NCI-H446 (cell line): ENCODE data around the gene PIP4K2C.

Source experiments
- DNase-seq, 2 experiments: peaks; one replicate each; lab custom pipeline; 2025; lab: John Stamatoyannopoulos, UW

PIP4K2C gene

DNA sequence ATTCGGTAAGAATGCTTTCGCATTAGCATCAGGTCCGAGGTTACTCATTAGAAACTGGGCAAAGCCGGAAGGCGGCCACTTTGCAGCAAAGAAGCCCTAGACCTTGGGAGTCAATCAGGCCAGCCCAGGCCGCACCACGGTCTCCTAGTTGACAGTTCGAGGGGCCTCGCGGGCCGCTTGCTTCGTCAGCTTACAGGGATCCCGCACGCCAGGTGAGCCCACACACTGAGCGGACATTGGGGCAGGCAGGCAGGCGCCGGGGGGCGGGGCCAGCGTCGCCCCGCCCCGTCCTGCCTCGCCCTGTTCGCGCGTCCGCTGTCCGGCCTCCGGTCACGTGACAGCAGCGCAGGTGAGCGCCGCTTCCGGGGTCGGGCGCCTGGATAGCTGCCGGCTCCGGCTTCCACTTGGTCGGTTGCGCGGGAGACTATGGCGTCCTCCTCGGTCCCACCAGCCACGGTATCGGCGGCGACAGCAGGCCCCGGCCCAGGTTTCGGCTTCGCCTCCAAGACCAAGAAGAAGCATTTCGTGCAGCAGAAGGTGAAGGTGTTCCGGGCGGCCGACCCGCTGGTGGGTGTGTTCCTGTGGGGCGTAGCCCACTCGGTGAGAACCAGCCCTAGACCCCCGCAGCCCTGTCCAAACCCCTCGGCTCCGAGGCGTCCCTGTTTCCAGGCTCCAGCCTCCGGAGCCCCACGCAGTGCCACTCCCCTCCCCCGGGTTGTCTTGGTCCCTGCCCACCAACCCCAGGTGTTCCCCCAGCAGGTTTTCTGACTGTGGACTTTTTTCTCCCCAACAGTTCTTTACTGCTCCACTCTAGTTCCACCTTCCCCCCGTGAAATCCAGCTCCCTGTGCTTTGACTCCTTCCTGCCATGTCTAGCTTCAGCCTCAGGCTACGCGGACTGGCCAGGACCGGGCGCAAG lies at the start of gene PIP4K2C:
Gene PIP4K2C (plus strand): TSS at position 329 of the 918 bp plus-strand sequence. CDS start 98 bp downstream, at position 427.
- DNase-seq = peak; percentile 13 to 64

DNA sequence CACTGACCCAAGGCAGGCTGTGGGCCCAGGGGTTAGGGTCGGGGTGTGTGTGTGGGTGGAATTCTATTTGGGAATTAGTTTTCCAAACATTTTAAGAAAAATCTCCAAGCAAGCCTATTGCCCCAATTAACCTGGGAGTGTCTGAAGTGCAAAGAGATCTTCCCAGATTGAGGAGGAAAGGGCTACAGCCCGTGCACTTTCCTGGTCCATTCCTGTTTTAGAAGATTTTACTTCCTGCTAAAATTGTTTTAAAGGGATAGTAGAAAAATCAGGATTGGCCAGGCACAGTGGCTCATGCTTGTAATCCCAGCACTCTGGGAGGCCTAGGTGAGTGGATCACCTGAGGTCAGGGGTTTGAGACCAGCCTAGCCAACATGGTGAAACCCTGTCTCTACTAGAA lies 49.3 kb upstream of the PIP4K2C start:
- DNase-seq = no peak

- no peak for DNase-seq
Observed at GRCh38 chr12:57543581-57543980, 47.4 kb upstream of the PIP4K2C start.

DNA sequence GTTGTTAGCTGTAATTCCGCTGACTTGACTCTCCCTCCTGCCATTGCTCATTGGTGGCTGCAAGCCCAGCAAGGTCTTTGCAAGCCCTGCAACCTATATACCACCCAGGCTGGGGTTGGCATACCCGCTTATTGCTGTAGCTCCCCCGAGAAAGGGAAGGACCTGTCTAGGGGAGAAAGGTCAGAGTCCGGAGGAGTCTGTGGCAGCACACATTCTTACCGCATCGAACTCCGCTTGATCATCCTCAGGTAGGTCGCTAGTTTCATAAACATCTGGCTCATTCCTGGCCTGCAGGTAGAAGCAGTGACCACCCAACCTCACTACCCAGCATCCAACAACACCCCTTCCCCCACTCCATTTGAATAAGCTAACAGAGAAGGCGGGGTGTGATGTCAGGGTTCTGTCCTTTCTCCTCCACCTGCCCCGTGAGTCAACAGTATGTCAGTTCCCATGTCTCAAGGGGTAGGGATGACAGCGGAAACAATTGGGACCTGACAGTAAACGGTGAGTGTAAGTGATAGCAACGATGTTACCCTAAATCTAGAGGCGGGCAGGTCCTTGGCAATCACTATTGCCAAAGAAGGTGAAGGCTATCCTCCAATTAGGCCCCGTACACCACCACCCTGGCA lies 45.1 kb upstream of the PIP4K2C start:
- DNase-seq = no peak

GRCh38 chr12:57546438-57547287 lies 44.3 kb upstream of the PIP4K2C start, which contains the start of gene DCTN2:
TSS of gene DCTN2 (minus strand) at chr12:57547192. CDS start at chr12:57547063, 129 bp downstream.
- peak; percentile 97 to 98 for DNase-seq

- no peak for DNase-seq
Observed at GRCh38 chr12:57547288-57548012, 43.5 kb upstream of the PIP4K2C start.

DNA sequence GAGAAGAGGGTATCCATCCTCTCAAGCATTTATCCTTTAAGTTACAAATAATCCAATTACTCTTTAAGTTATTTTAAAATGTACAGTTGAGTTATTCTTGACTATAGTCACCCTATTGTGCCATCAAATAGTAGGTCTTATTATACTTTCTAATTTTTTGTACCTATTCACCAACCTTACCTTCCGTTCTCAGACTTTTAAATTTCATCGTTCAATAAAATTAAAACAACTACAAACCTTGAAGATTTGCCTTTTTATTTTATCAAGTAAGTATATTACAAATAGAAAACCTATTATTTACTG lies 43.0 kb upstream of the PIP4K2C start:
- no peak for DNase-seq

GRCh38 chr12:57548488-57548887 lies 42.5 kb upstream of the PIP4K2C start:
- DNase-seq = no peak

- DNase-seq = no peak
Observed at GRCh38 chr12:57549203-57549908, 41.6 kb upstream of the PIP4K2C start.

DNA sequence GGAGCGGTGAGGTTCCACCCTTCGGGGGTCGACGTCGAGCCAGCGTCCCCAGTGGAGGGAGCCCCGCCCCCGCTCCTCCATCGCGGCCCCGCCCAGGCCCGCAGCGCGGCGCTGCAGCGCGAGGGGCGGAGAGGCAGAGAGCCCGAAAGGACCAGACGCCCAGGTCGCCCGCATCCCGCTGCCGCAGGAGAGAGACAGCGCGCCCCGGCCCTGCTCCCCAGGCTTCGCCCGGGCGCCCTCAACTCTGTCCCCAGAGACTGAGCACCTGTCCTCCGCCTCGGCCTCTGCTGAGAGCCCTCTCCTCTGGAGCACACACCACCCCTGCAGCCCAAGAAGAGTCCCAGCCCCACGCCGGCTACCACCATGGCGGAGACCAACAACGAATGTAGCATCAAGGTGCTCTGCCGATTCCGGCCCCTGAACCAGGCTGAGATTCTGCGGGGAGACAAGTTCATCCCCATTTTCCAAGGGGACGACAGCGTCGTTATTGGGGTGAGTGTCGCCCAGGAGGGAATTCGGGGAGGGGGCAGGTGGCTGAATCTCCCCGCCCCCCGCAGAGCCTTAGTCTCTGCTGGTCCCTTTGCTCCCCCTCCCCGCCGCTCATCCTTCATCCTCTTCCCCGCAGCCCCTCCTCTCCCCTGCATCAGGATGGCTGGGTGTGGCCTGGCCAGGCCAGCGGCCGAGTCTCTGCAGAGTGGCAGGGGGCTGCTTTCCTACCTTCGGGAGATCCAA lies 40.9 kb upstream of the PIP4K2C start, which contains the start of gene KIF5A:
Gene KIF5A (plus strand): TSS at position 136 of the 732 bp plus-strand sequence. CDS start 228 bp downstream, at position 364.
- peak in 1 of 2 experiments; percentile 62 for DNase-seq

- DNase-seq = no peak
Observed at GRCh38 chr12:57550641-57551549, 40.1 kb upstream of the PIP4K2C start.

- DNase-seq = no peak
Observed at GRCh38 chr12:57551637-57552305, 39.2 kb upstream of the PIP4K2C start.

- no peak for DNase-seq
Observed at GRCh38 chr12:57552306-57552651, 38.7 kb upstream of the PIP4K2C start.

DNA sequence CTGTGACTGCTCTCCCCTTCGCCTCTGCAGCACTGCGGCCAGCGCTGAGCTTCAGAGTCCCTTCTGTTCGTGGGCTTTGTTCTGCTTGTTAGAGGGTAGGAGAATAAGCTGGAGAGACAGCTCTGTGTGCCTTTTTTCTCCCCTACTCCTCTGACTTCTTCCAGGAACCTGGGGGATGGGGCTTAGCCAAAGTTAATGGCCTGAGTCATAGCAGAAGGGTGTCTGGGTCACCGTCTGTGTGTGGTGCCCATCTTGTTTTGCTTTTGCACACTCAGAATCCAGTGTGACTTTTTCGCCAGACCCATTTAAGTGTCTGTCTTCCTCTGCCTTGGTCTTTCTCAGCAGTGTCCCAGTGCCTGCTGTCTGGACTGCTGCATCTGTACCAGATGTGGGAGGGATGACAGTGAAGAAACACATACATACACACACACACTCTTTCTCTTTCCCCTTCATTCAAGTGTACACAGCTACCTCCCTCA lies 38.1 kb upstream of the PIP4K2C start:
- DNase-seq = no peak

DNA sequence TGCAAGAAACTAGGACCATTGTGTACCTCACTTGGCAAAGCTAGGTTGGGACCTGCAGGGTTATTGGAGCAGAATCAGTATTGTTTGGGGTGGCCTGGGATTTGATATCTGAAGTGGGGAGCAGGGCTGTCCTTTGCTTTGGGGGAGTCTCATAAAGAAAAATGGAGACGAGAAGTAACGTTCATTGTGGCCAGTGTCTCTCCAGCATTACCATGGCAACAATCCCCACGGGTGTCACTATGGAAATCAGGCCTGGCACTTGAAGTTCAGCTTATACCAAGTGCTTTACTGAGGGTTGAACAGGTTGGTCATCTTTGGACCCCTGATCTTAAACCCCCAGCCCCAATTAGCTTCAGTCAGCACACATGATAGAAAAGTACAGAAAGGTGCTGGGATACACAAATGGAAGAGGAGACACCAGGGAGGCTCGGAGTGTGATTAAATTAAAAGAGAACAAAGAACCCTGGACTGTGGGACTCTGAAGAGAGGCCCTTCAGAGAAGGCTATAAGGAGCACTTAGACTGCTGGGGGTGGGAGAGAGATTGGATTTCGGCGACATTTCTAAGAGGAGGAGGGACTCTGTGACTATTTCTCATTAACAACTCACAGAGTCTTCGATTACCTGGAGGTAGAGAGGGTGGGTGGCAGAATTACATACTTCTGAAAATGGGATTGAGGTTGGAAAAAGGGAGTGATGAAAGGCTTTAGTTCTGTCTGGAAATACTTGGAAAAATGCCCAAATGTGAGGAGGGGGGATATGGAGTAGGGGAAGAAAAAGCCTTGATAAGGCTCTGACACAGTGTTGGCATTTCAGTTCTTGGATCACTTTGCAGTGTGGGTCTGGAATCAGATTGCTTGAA lies 37.4 kb upstream of the PIP4K2C start:
- no peak for DNase-seq

DNA sequence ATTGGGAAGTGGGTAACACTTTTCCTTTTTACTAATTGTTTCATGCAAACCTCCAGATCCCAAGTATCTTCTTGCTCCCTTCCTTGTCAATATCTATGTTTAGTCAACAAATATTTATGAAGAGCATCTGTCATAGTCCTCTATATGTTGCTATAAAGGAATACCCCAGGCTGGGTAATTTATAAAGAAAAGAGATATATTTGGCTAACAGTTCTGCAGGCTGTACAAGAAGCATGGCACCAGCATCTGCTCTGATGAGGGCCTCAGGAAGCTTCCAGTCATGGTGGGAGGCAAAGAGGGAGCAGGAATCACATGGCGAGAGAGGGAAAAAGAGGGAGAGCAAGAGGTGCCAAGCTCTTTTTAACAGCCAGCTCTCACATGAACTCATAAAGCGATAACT lies 36.5 kb upstream of the PIP4K2C start:
- no peak for DNase-seq

DNA sequence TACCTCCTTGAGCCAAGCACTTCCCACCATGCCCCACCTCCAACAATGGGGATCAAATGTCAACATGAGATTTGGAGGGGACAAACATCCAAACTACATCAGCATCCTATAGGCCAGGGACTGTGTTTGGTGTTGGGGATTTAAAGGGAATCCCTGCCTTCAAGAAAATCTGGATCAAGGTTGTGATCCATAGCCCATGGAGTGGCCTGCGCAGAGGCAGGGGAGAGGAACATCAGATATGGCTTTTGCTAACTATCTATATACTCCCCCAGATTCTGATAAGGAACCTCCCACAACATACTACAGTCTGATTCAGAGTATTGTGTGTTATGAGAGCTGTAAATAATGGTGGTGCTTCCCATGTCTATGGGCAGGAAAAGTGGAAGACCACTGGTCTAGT lies 36.1 kb upstream of the PIP4K2C start:
- DNase-seq = no peak

DNA sequence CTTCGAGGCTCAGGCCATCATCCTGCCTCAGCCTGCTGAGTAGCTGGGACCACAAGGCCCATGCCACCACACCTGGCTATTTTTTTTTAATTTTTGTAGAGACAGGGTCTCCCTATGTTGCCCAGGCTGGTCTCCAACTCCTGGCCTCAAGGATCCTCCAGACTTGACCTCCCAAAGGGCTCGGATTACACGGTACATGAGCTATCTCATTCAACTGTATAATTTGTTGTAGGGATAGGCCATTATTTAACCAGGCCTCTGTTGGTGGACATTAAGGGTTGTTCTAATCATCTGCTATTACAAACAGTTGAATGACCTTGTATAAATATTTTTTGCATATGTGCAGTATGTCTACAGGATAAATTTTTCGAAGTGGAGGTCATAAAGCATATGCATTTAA lies 32.1 kb upstream of the PIP4K2C start:
- DNase-seq = no peak
